ENCODE data around the gene PDZD2.
"Not testable (repeated sequence)": the region's sequence is repeated elsewhere in the genome, so short reads cannot be mapped to it uniquely, and the experiment has no call there.

The PDZD2 gene

GRCh38 chr5:31975189-31975612 is 336.3 kb downstream of the PDZD2 start:
- DNase-seq (ENCODE audit: low read depth in 2 of 2): not testable (repeated sequence)

- DNase-seq (ENCODE audit: low read depth in 2 of 2): no peak
Observed at GRCh38 chr5:31976169-31976568, 337.2 kb downstream of the PDZD2 start.

DNA sequence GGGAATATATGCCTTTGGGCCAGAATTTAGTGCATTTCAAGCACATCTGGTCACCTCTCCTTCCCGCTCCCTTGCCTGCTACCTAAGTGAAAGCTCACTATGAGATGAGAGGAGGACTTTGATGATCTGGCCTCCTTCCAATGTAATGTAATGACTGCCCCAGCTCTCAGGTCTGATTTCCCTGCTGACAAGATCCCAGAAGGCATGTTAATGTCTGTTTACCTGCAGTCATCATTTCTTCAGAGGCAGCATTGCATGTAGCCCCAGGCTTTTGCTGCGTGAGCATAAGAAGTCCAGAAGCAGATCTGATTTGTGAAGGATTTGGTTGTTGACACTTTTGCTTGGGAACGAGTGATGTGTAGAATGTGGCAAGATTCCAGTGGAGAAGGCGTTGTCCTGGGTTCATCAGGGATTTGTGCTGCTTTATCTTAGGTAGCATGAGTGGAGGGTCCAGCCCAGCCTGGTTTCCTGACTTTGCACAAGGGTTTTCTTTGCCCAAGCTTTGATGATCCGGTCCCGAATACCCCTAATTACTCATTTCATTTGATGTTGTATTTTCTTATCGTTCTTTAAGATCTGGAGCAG is 342.5 kb downstream of the PDZD2 start:
- DNase-seq (ENCODE audit: low read depth in 2 of 2): no peak

GRCh38 chr5:31982027-31982426 is 343.1 kb downstream of the PDZD2 start:
- no peak for DNase-seq (ENCODE audit: low read depth in 2 of 2)

DNA sequence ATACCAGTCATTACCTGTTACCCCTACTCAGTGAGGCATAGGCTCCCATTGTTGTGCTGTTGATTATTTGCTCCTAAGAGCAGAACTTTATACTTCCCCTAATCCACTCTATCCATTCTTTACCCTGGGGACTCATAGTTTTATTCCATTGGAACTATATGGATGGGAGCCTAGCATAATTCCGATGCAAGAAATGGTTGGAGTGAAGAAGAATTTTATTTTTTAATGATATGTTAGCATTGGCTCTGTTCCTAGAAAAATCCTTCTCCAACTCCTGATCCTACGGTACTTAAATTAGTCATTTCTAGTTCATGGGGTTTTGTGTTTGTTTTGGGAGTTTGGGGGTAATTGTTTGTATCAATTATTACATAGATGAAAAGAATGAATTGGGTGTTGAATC is 343.7 kb downstream of the PDZD2 start:
- DNase-seq (ENCODE audit: low read depth in 2 of 2): no peak

- no peak for DNase-seq (ENCODE audit: low read depth in 2 of 2)
Observed at GRCh38 chr5:31983851-31984250, 344.9 kb downstream of the PDZD2 start.

- no peak for DNase-seq (ENCODE audit: low read depth in 2 of 2)
Observed at GRCh38 chr5:31984691-31985090, 345.8 kb downstream of the PDZD2 start.

GRCh38 chr5:31986101-31986500 is 347.2 kb downstream of the PDZD2 start:
- no peak for DNase-seq (ENCODE audit: low read depth in 2 of 2)

- DNase-seq (ENCODE audit: low read depth in 2 of 2): no peak
Observed at GRCh38 chr5:31987985-31988710, 349.2 kb downstream of the PDZD2 start.

DNA sequence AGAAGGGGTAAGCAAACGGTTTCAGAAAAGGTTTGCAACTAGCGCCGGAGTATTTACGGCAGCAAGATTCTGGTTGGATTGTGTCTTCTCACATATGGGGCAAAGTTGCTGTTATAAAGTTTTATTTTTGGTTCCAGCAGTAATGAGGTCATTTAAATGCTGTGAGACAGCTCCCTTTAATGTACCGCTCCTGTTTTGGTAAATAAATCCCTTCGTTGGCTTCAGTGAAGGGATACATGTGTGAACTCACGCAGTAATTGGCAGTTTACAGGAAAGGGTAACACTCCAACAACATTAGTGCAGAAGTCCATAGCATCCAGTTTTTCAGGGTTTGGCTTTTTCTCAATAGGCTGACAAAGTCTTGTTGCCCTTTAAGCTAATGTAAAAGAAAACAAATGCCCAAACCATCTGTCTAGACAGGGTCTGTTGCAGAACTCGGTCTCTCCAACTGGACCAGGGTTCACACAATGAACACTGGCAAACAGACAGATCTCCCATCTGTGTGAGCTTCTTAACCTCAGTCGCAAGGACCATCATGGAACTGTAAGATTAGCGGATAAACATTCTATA is 351.2 kb downstream of the PDZD2 start:
- DNase-seq (ENCODE audit: low read depth in 2 of 2): no peak

GRCh38 chr5:31990701-31991110 is 351.8 kb downstream of the PDZD2 start:
- no peak for DNase-seq (ENCODE audit: low read depth in 2 of 2)

GRCh38 chr5:31992377-31992776 is 353.4 kb downstream of the PDZD2 start:
- no peak for DNase-seq (ENCODE audit: low read depth in 2 of 2)

GRCh38 chr5:31993165-31993961 is 354.4 kb downstream of the PDZD2 start:
- DNase-seq (ENCODE audit: low read depth in 2 of 2): no peak

- DNase-seq (ENCODE audit: low read depth in 2 of 2): no peak
Observed at GRCh38 chr5:31995006-31995405, 356.1 kb downstream of the PDZD2 start.

GRCh38 chr5:31995714-31996113 is 356.8 kb downstream of the PDZD2 start:
- no peak for DNase-seq (ENCODE audit: low read depth in 2 of 2)

- no peak for DNase-seq (ENCODE audit: low read depth in 2 of 2)
Observed at GRCh38 chr5:31996909-31997308, 358.0 kb downstream of the PDZD2 start.

GRCh38 chr5:31999470-31999869 is 360.5 kb downstream of the PDZD2 start:
- no peak for DNase-seq (ENCODE audit: low read depth in 2 of 2)

GRCh38 chr5:32000731-32001130 is 361.8 kb downstream of the PDZD2 start:
- DNase-seq (ENCODE audit: low read depth in 2 of 2): no peak

DNA sequence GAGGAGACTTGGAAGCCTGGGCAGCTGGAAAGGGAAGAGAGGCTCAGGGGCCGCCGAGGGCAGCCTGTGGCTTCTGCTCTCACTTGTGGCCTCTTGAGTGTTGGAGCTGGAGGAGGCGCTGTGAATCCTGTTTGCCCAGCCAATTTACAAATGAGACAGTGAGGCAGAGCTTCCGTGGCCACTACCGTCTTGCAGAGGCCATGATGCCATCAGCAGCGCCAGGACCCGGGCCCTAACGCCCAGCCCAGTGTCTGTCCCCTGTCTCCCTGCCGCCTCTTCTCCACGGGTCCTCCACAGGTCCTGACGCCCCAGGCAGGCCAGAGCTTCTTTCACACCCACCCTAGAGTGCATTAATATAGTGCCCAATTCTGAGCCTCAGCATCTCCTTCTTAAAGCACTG is 362.4 kb downstream of the PDZD2 start:
- no peak for DNase-seq (ENCODE audit: low read depth in 2 of 2)

DNA sequence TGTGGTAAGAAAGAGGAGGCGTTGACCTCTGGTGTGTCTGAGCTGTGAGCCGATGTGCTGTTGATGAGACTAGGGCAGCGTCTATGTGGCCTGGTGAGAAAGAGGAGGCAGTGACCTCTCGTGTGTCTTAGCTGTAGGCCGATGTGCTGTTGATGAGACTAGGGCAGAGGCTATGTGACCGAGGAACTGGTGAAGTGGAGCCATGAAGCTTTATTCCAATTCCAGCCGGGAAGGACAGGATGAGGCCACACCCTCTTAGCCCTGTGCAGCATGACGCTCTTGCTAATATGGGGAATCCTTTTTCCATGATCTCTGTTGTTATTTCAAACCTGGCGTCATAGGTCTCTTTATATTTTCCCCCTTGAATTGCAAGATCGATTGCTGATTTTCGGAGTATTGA is 362.8 kb downstream of the PDZD2 start:
- DNase-seq (ENCODE audit: low read depth in 2 of 2): no peak

DNA sequence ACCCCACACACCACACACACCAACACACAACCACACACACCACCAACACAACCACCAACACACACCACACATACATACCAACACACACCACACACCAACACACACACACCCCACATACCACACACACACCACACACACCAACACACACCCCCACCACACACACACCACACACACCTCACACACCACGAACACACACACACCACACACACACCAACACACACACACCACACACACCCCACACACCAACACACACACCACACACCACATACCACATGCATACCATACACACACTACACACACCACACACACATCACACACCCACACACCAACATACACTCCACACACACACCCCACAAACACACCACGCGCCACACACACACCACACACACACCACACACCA is 363.8 kb downstream of the PDZD2 start:
- no peak for DNase-seq (ENCODE audit: low read depth in 2 of 2)

DNA sequence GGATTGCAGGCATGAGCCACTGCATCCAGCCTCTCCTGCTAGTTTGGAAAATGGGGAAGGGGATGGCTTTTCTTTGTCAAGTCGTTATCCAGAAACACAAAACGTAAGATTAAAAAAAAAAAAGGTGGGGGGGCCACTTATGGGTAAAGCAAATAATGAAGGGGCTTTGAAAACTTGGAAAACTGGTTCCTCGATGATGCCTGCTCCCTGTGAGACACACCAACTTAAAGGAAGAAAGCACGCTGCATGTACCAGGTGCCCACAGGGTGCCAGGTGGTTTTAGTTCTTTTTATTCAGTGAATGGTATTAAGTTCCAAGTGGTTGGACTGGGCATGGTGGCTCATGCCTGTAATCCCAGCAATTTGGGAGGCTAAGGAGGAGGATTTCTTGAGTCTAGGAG is 365.1 kb downstream of the PDZD2 start:
- DNase-seq (ENCODE audit: low read depth in 2 of 2): no peak

DNA sequence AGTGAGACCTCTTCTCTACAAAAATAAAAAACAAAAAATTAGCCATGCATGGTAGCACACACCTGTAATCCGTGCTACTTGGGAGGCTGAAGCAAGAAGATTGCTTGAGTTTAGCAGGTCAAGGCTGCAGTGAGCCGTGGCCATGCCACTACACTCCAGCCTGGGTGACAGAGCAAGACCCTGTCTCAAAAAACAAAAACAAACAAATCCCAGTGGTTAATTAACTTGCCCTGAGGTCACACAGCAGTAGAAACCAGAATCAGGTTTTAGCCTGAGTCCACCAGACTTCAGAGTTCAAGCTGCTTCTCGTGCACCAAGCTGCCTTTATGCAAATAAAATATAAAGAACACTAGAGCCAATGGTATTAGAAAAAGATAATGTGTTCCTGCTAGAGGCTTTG is 365.5 kb downstream of the PDZD2 start:
- DNase-seq (ENCODE audit: low read depth in 2 of 2): no peak
